Dermis microvascular lymphatic vessel endothelial cell (primary cell): ENCODE measurements around the gene MVK. TPM values are rescaled to one million over a fixed set of nuclear protein-coding genes. Genes with fewer than 3 reads are reported as not detected.

ENCODE experiments used
- DNase-seq, 2 donors: peaks; one replicate each; pipeline versions ENCODE4 v3.0.0 to v3.0.0-alpha.2; 2010; ENCODE audit warnings: low read depth in 2 of 2
- total RNA-seq: library from RNA; depleted of rRNA; stranded (reverse); fragments of >200 nt; gene quantifications from 2 replicates; pipeline ENCODE4 v1.2.1, GENCODE V29; 2014

Gene MVK
- total RNA-seq, 1 donor from 2014 or later, result 17.5 TPM

DNA sequence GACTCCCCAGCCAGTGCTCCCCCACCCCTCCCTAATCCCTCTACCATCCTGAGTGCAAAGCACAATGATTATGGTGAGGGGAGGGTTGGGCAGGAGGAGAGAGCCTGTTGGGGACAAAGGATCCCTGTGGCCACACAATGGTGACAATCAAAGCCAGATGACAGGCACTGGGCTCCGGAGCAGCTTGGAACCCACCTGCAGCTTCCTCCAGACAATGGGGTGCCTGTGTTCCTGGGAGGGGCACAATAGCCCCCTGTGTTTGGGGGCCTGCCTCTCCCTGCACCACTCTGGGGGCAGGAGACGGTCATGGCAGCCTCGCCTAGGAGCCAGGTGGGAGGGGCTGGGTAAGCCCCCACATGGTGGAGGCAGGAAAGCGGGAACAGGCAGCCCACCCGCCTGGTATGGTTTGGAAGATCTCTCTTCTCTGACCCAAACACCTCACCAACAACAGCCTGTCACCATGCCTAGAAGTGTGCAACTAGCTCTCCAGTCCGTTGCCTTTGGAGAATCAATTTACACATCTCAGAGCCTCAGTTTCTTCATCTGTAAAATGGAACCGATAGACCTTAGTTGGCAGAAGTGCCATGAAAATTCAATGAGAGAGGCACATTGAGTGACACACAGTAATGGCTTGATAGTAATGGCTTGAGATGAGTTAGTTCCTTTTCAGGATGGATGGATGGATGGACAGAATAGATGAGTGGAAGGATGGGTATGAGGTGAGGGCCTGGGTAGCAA, 53.0 kb downstream of the MVK start:
- no peak for DNase-seq

DNA sequence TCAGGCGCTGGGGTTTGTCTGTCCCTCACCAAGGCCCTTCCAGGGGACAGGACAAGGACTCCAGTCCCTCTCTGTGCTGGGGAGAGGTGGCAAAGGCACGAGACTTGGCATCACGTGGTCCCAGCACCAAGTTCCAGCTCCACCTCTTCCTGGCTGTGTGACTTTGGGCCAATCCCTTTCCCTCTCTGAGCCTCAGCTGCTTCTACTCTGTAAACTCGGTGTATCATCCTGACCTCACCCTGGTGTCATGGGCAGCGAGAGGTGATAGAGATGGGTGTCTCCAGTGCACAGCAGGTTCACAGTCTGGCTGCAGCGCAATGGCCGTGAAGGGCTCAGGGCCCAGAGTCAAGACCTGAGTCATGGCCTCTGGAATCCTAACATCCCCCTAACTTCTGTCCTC, 54.0 kb downstream of the MVK start:
- no peak for DNase-seq

GRCh38 chr12:109630107-109630506, 56.5 kb downstream of the MVK start:
- no peak for DNase-seq

DNA sequence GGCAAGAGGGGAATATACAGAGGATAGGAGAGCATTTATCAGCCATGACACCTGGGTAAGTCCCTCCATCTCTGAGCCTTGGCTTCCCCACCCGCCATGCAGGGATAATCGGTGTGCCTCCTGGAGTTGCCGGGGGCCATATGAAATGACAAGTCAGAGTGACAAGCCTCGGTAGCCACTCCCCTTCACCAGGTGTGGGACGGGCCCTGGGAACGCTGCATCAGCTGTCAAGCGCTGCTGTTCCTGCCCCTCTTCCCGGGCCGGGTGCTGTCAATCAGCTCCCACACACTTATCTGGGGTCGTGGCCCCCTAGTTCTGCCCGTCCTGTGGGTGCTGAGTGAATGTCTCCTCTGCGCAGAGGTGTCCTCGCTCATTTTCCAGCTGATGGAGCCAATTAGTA, 57.2 kb downstream of the MVK start:
- DNase-seq, result no peak

DNA sequence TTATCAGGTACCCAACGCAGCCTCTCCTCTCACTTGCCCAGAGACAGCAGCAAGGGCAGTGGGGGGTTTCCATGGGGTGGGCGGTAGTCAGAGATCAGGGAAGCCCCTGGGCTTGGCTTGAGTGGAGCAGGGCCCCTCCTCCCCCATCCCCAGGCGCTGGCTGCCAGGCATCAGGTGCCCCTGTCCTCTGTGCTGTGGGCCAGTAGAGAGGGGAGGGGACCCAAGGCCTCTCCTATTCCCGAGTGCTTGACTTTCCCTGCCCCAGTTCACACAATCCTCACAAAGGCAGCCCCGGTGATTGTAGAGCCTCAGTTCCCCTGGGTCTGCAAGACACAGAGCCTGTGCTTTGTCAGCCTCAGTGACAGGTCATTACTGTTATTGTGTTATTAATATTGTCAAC, 57.7 kb downstream of the MVK start:
- DNase-seq, result no peak

DNA sequence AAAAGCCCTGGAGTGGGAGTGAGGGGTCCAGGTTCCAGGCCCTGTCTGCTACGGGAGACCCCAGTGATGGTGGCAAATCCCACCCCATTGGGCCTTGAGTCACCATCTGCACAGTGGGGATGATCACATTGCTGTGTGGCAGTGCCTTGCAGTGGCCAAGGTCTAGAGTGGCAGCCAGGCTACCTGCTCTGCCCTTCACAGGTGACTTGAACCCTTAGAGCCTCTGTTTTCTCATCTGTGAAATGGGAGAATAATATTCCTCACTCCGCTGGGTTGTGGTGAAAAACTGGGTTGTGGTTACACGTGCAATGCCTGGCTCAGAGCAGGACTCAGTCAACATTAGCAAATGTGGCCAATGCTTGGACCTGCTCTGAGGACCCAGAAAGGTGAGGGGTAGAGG, 58.2 kb downstream of the MVK start:
- no peak for DNase-seq

DNA sequence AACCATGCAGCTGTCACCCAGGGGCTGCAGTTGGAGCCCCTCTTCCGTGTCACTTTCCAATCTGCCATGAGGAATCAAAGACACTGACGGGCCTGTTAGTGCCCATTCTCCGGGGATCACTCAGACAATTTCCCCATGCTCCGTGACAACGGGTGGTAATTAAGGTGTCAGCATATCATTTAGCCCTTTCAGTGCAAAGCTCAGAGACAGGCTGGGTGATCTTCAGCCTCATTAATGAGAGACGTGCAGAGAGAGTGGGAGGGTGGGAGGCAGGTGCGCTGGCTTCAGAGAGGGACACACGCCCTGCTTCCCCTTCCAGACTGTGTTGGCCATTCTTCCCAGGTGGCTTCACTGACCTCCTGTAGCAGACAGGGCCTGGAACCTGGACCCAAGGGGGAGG, 58.7 kb downstream of the MVK start:
- no peak for DNase-seq

DNA sequence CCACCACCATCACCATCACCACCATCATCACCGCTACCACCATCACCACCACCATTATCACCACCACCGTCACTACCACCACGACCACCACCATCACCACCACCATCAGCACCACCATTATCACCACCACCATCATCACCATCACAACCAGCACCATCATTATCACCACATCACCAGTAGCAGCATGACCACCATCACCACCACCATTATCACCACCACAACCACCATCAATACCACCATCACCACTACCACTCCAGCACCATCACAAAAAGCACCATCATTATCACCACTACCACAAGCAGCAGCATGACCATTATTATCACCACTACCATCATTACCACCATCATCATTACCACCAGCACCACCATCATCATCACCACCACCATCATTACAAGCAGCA, 62.1 kb downstream of the MVK start:
- no peak for DNase-seq

DNA sequence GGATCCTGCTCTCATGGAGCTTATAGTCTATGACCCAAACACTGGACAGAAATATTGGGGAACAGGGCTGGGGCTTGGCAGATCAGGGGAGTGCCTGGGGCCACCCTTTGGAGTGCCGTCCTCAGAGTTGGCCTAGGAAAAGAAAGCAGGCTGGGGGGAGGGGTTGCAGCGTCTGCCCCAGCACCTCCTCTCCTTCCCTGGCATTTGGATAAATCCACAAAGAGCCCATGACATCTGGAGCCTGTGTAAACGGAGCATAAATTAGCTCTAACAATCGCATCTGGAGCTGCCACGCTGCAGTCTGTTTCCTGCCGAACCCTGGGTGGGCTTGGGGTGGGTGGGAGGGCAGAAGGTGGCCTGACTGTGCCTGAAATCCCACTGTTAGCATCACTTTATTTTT, 63.8 kb downstream of the MVK start:
- DNase-seq, result no peak

DNA sequence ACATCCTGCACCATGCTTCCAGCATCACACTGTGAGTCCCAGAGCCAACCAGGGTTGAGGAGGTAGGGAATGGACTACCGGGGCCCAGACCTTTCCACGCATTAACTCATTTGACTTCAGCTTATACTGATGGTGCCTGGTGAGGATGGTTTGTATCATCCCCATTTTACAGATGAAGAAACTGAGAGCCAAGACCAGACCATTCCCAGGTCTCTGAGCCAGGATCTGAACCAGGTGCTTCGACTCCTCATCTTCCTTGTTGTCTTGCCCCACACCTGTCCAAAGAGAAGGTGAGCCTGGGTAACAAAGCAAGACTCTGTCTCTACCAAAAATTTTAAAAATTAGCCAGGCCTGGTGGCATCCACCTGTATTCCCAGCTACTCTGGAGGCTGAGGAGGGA, 64.4 kb downstream of the MVK start:
- DNase-seq, result no peak

DNA sequence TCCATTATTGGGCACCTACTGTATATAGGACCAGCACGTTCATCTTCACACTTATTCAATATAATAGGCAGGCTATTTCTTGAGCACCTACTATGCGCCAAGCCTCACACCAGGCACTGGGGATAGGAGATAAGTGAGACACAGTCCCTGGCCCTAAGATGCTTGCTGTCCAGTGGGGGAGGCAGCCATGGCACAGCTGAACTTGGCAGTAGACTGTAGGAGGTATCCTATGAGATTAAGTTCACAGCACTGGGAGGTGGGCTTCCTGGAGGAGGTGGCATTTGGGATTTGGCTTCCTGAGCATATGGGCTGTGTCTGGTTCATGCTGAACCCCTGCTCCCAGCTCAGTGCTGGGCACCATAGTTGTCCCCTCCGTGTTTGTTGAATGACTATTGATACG, 65.1 kb downstream of the MVK start:
- DNase-seq, result no peak

DNA sequence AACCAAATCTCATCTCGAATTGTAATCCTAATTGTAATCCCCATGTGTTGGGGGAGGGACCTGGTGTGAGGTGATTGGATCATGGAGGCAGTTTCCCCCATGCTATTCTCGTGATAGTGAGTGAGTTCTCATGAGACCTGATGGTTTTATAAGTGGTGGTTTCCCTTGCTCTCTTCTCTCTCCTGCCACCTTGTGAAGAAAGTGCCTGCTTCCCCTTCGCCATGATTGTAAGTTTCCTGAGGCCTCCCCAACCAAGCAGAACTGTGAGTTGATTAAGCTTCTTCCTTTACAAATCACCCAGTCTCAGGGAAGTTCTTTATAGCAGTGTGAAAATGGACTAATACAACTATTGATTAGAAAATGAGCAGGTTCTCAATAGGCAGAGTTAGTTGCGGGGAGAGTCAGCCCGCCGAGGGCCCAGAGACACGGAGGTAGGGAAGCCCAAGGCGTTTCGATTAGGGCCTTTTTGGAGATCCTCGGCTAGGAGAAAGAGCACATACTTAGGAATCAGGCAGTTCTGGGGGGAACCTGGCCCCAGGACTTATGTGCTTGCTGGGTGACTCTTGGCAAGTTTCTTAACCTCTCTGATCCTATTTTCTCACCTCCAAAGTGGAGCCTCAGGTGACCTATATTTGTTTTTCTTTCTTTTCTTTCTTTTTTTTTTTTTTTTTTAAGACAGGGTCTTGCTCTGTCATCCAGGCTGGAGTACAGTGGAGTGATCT, 65.7 kb downstream of the MVK start:
- DNase-seq, result no peak

- no peak for DNase-seq
These were observed 67.4 kb downstream of the MVK start for GRCh38 chr12:109640961-109641360.

- no peak for DNase-seq
These were observed 67.8 kb downstream of the MVK start for GRCh38 chr12:109641422-109641821.

GRCh38 chr12:109642506-109643132, 69.0 kb downstream of the MVK start:
- DNase-seq, result no peak

DNA sequence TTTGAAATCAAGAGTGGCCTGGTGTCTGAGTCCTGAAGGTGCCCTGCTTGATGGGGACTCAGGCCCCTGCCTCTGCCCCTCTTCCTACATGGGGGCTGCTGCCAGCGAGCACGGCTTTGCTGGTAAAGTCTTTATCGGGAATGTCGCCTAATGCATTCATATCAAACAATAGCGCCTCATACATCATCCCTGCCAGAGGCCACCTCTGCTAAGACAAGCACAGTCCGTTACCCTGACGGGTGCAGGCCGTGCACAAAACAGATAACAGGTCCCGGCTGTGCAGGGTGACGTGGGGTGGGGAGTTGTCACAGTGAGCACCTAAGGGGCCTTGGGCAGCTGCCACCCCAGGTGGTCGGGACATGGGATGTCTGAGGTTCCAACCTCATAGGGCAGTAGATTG, 71.6 kb downstream of the MVK start:
- no peak for DNase-seq

- no peak for DNase-seq
These were observed 72.1 kb downstream of the MVK start for GRCh38 chr12:109645708-109646107.

Other genes with a start within 250 kb of the MVK start
- not detected in 2 replicates for gene MYO1H, start 225.9 kb upstream of the MVK start, total RNA-seq
- 74.5 and 95.6 TPM in 2 replicates for gene KCTD10, start 96.5 kb upstream of the MVK start, total RNA-seq
- gene UBE3B, start 96.2 kb upstream of the MVK start, total RNA-seq, result 23.0 and 29.0 TPM in 2 replicates
- gene MMAB, start 290 bp upstream of the MVK start, total RNA-seq, result 19.2 and 33.1 TPM in 2 replicates
- 0.13 and 0.26 TPM in 2 replicates for gene FAM222A, start 140.0 kb downstream of the MVK start, total RNA-seq